Measurements from ENCODE around the gene NOP14. TPM values are rescaled to one million over a fixed set of nuclear protein-coding genes. Genes with fewer than 3 reads are reported as not detected.
A peak's percentile ranks its signal among the peaks of the same experiment; 100 is the strongest.

The NOP14 gene
- total RNA-seq, 1 donor from 2014 or later = 56.3 TPM

DNA sequence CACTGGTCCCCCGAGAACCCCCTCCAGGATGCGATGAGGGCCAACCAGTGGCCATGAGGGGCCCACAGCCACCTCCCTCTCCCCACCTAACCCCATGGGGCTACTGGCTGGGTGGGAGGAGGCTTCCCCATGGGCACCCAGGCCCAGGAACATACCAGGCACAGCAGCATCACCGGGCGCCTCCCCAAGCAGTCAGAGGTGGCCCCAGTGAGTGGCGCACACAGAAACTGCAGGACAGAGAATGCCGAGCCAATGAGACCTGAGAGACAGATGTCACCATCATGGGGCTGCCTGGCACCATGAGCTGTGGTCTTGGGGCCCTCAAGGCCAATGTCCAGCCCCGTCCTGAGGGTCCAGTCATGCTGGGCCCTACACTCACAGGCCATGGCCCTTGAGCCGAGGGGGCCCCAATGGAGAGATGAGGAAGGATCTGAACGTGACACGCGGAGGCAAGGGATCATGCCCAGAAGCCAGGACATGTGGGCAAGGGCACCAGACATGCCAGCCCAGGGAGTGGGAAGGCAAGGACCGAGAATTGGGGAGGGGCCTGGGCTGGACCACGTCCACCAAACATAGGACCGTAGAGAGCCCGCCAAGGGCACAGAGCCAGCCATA lies 30.1 kb downstream of the NOP14 start:
- peak overlapping the region; percentile 90 for H3K27ac Mint-ChIP-seq
- H3K4me3 Mint-ChIP-seq = peak overlapping the region; percentile 88
- H3K36me3 Mint-ChIP-seq (ENCODE audit: low read depth) = peaks cover 53% of the 10 kb centered on the region
- no peak for ATAC-seq (ENCODE audit: low read depth)
- H3K9me3 Mint-ChIP-seq = no peaks in the 10 kb centered on the region
- CTCF ChIA-PET = no interaction called here
- peaks cover 61% of the 10 kb centered on the region for H3K4me1 Mint-ChIP-seq
- no peak for TF ChIP-seq CTCF (IDR thresholded peaks at IDR 0.05)
- intact Hi-C loops (cut with micrococcal nuclease) = loop anchor here (1.0 to 10.0 kb wide), 9 partner anchors 15 to 688 kb away; partner anchors contain the start of genes CFAP99, HAUS3, POLN and RNF4
- POLR2A ChIA-PET = interaction anchor here (1.0 to 2.4 kb wide), 5 partner anchors 11 to 187 kb away, joined by 6 to 10 read pairs (median 7); partner anchors contain the start of gene TNIP2
- no peaks in the 10 kb centered on the region for H3K27me3 Mint-ChIP-seq
- DNase-seq = no peak

GRCh38 chr4:2932321-2932950 lies 30.8 kb downstream of the NOP14 start:
- DNase-seq (no peak), ATAC-seq (ENCODE audit: low read depth) (peak; percentile 1)
- ChIA-PET CTCF (no interaction called here), POLR2A (interaction anchor here (0.7 to 2.4 kb wide), 8 partner anchors 10 to 447 kb away, joined by 3 to 10 read pairs (median 6); partner anchors contain the start of gene TNIP2)
- Mint-ChIP-seq H3K27ac (peak overlapping the region; percentile 90), H3K27me3 (no peaks in the 10 kb centered on the region), H3K36me3 (ENCODE audit: low read depth) (peaks cover 53% of the 10 kb centered on the region), H3K4me3 (peak overlapping the region; percentile 88), H3K9me3 (no peaks in the 10 kb centered on the region), H3K4me1 (peaks cover 55% of the 10 kb centered on the region)
- intact Hi-C loops (cut with micrococcal nuclease) = loop anchor here (1.0 to 10.0 kb wide), 9 partner anchors 14 to 688 kb away; partner anchors contain the start of genes CFAP99, HAUS3, POLN and RNF4
- no peak for TF ChIP-seq CTCF (IDR thresholded peaks at IDR 0.05)

- intact Hi-C loops (cut with micrococcal nuclease) = loop anchor here (1.0 to 10.0 kb wide), 10 partner anchors 9 to 687 kb away; partner anchors contain the start of genes CFAP99, HAUS3, POLN and RNF4
- H3K36me3 Mint-ChIP-seq (ENCODE audit: low read depth) = peaks cover 53% of the 10 kb centered on the region
- H3K4me1 Mint-ChIP-seq = peaks cover 47% of the 10 kb centered on the region
- peak overlapping the region; percentile 90 for H3K27ac Mint-ChIP-seq
- no peak for TF ChIP-seq CTCF (IDR thresholded peaks at IDR 0.05)
- POLR2A ChIA-PET = interaction anchor here (0.6 to 2.4 kb wide), 8 partner anchors 9 to 446 kb away, joined by 3 to 10 read pairs (median 5); partner anchors contain the start of gene TNIP2
- CTCF ChIA-PET = interaction anchor here (0.7 to 1.0 kb wide), 2 partner anchors 45 to 167 kb away, joined by 3 read pairs; no protein-coding TSS in a partner anchor
- no peaks in the 10 kb centered on the region for H3K9me3 Mint-ChIP-seq
- peak; percentile 83 for DNase-seq
- ATAC-seq (ENCODE audit: low read depth) = peak; percentile 79
- H3K27me3 Mint-ChIP-seq = no peaks in the 10 kb centered on the region
- peak overlapping the region; percentile 88 for H3K4me3 Mint-ChIP-seq
These were observed 31.5 kb downstream of the NOP14 start for GRCh38 chr4:2931512-2932301.

DNA sequence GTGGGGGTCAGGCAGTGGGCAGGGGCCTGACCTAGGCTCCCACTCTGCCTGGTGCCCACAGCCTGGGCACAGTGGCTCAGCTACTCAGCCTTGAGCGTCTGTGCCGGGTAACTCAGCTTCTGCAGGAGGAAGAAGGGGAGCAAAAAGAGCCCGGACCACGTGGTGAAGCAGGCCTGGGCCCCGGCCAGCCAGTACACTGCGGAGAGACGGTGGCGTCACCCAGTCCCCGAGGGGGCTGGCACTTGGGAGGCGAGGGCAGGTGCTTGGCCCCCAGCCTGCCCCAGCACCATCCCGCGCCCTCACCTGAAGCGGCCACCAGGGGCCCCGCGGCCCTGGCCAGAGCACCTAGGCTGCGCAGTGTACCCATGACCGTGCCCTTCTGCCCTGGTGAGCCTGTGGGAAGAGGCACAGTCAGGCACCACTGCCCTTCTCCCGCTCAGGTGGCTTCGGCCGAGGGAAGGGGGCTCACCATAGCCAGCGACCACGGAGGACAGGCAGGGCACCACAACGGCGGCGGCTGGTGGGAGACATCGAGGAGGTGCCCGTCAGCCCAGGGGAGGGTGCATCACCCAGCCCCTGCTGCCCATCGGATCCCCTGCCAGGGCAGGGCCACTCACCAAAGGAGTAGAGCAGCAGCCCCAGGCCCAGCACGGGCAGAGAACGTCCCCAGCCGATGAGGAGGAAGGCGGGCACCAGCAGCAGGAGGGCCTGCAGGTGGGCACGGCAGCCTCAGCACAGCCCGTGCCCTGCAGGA lies 32.3 kb downstream of the NOP14 start:
- POLR2A ChIA-PET = interaction anchor here (0.6 to 2.4 kb wide), 8 partner anchors 9 to 241 kb away, joined by 3 to 10 read pairs (median 5); partner anchors contain the start of gene TNIP2

More for the DNA sequence above, 32.3 kb downstream of the NOP14 start:
- ATAC-seq (ENCODE audit: low read depth) = no peak
- CTCF ChIA-PET = interaction anchor here (0.7 to 1.0 kb wide), 2 partner anchors 45 to 166 kb away, joined by 3 read pairs; no protein-coding TSS in a partner anchor
- Mint-ChIP-seq H3K9me3 (no peaks in the 10 kb centered on the region), H3K36me3 (ENCODE audit: low read depth) (peaks cover 61% of the 10 kb centered on the region), H3K27ac (peak overlapping the region; percentile 90), H3K4me3 (no peak overlapping the region), H3K4me1 (peaks cover 40% of the 10 kb centered on the region), H3K27me3 (no peaks in the 10 kb centered on the region)
- intact Hi-C loops (cut with micrococcal nuclease) = loop anchor here (1.0 to 10.0 kb wide), 5 partner anchors 9 to 686 kb away; partner anchors contain the start of genes CFAP99, HAUS3, POLN and RNF4
- DNase-seq = peak; percentile 20
- no peak for TF ChIP-seq CTCF (IDR thresholded peaks at IDR 0.05)
